ENCODE measurements around the gene CFAP46. TPM values are rescaled to one million over a fixed set of nuclear protein-coding genes. Genes with fewer than 3 reads are reported as not detected.

The CFAP46 gene
- total and polyA plus RNA-seq, 2 of the 4 experiments (the other 2 are of a cell fraction), result 1.3 to 1.8 TPM

- no peak overlapping the region for H3K14ac ChIP-seq (replicated peaks; ENCODE audit: low read depth, low read length)
- peak overlapping the region; percentile 33 for H2AFZ ChIP-seq (replicated peaks; ENCODE audit: low read length, poor library complexity)
- no peak overlapping the region for H2BK15ac ChIP-seq (ENCODE audit: low read depth, low read length)
- H3K9me3 ChIP-seq (ENCODE audit: control insufficient read depth, insufficient read depth, low read length), result no peaks in the 10 kb centered on the region
- no peak overlapping the region for H2BK120ac ChIP-seq (ENCODE audit: low read depth, low read length)
- no peak overlapping the region for H3K4me3 ChIP-seq (ENCODE audit: insufficient read depth, low read depth, low read length)
- H3K27me3 ChIP-seq (ENCODE audit: control insufficient read depth, insufficient read depth, low read length), result peaks cover 14% of the 10 kb centered on the region
- TF ChIP-seq CEBPB (IDR thresholded peaks at IDR 0.05; ENCODE audit: low read depth, low read length) (no peak), MAFK (IDR thresholded peaks at IDR 0.05; ENCODE audit: low read depth, low read length) (peak; percentile 41)
- no peak overlapping the region for H2BK5ac ChIP-seq (ENCODE audit: low read depth, low read length, poor library complexity, severe bottlenecking)
- 61% methylated on average over 11 of the region's 20 CpGs; no CpG with 5 or more reads in 1 of the 2 experiments for WGBS, 2 experiments (ENCODE audit: extremely low coverage in 2 of 2, insufficient read length in 1 of 2)
- no peaks in the 10 kb centered on the region for H3K79me1 ChIP-seq (ENCODE audit: low read depth in 1 of 2, low read length in 2 of 2)
- no peak overlapping the region for H3K27ac ChIP-seq (ENCODE audit: insufficient read depth, low read length)
- no peaks in the 10 kb centered on the region for H3K9me1 ChIP-seq (ENCODE audit: insufficient read depth, low read length)
- no peak overlapping the region for H3K18ac ChIP-seq (ENCODE audit: low read depth, low read length)
- H3K56ac ChIP-seq (ENCODE audit: extremely low read depth, insufficient read depth, low read length), result no peak overlapping the region
- H3K36me3 ChIP-seq (ENCODE audit: control insufficient read depth, insufficient read depth, low read length), result no peaks in the 10 kb centered on the region
- H3K4ac ChIP-seq (ENCODE audit: low read depth, low read length), result no peak overlapping the region
- H2AK5ac ChIP-seq (ENCODE audit: low read depth, low read length), result no peak overlapping the region
- BruUV-seq (replicated peaks), result no TSS peak
- ChIA-PET POLR2A (ENCODE audit: unreplicated experiment) (no interaction called here), CTCF (no interaction called here)
- H4K91ac ChIP-seq (ENCODE audit: insufficient read depth, low read depth, low read length), result no peak overlapping the region
- no peak overlapping the region for H2AK9ac ChIP-seq (replicated peaks; ENCODE audit: low read depth, low read length, poor library complexity)
- DNase-seq, result peak; percentile 1
- H4K5ac ChIP-seq (ENCODE audit: low read depth, low read length), result no peak overlapping the region
- no peaks in the 10 kb centered on the region for H4K20me1 ChIP-seq (ENCODE audit: insufficient read depth, low read length)
- H3K9ac ChIP-seq (ENCODE audit: low read depth, low read length), result no peak overlapping the region
- dilution Hi-C loops (cut with HindIII; ENCODE audit: low sequenced_read_pairs, unreplicated experiment) (no loop called here), in situ Hi-C loops (cut with MboI; ENCODE audit: low sequenced_read_pairs) (no loop called here), intact Hi-C loops (cut with micrococcal nuclease) (no loop called here)
- no peak for ATAC-seq (ENCODE audit: low read depth)
- H4K8ac ChIP-seq (ENCODE audit: low read depth in 2 of 2, low read length in 2 of 2), result no peak overlapping the region
- H3K4me1 ChIP-seq (ENCODE audit: control insufficient read depth, insufficient read depth, low read length), result no peaks in the 10 kb centered on the region
- H2BK20ac ChIP-seq (ENCODE audit: low read depth, low read length), result no peak overlapping the region
- no peak overlapping the region for H3K23ac ChIP-seq (ENCODE audit: low read depth, low read length)
- H3K4me2 ChIP-seq (ENCODE audit: low read depth, low read length), result no peak overlapping the region
Measured at GRCh38 chr10:132883391-132883881, 58.9 kb downstream of the CFAP46 start.
